CD8-positive, alpha-beta memory T cell (primary cell): ENCODE measurements around the gene PARD6G. TPM values are rescaled to one million over a fixed set of nuclear protein-coding genes. Genes with fewer than 3 reads are reported as not detected.

Experiments
- CTCF ChIA-PET: fragments of 350-600 bp; sonication (Branson Sonifier 250); formaldehyde crosslinking; loops from one replicate; lab custom pipeline; 2021; ENCODE audit warnings: antibody characterized with exemption; lab: Charles Lee
- POLR2A ChIA-PET: fragments of 350-600 bp; sonication (Branson Sonifier 250); formaldehyde crosslinking; loops from one replicate; lab custom pipeline; 2021; ENCODE audit warnings: antibody characterized with exemption; lab: Charles Lee
- DNase-seq, 5 donors: peaks; one replicate each; pipeline versions ENCODE4 v3.0.0 to v3.0.0-alpha.2; 2020 to 2022; ENCODE audit warnings: mixed read lengths in 1 of 5
- H3K27ac ChIP-seq: one replicate; pipeline ENCODE4 v1.7.0; 2013; ENCODE audit warnings: low read depth, mild to moderate bottlenecking, low read length, moderate library complexity
- H3K27me3 ChIP-seq: 2 replicates; pipeline ENCODE4 v1.7.0; 2013; ENCODE audit warnings: low read length, mild to moderate bottlenecking; ENCODE audit not compliant: insufficient read depth, poor library complexity, severe bottlenecking
- H3K36me3 ChIP-seq: 2 replicates; pipeline ENCODE4 v1.7.0; 2013; ENCODE audit warnings: mild to moderate bottlenecking, low read length, moderate library complexity; ENCODE audit not compliant: insufficient read depth
- H3K4me1 ChIP-seq: 2 replicates; pipeline ENCODE4 v1.7.0; 2013; ENCODE audit warnings: mild to moderate bottlenecking, low read length, moderate library complexity; ENCODE audit not compliant: insufficient read depth
- H3K4me3 ChIP-seq: 2 replicates; pipeline ENCODE4 v1.7.0; 2013; ENCODE audit warnings: mild to moderate bottlenecking, low read length
- H3K9me3 ChIP-seq: 2 replicates; pipeline ENCODE4 v1.7.0; 2013; ENCODE audit warnings: mild to moderate bottlenecking, low read length
- H3K27ac Mint-ChIP-seq, 8 donors: one replicate each; pipeline ENCODE4 v1.8.0; 2020 to 2021; ENCODE audit warnings: mixed read lengths in 8 of 8, mild to moderate bottlenecking in 6 of 8, inconsistent platforms in 3 of 8, moderate library complexity in 3 of 8
- H3K27me3 Mint-ChIP-seq, 2 donors: one replicate each; pipeline ENCODE4 v1.8.0; 2020 to 2021; ENCODE audit warnings: mixed read lengths in 2 of 2, mild to moderate bottlenecking in 1 of 2, moderate library complexity in 1 of 2
- H3K36me3 Mint-ChIP-seq, 3 donors: one replicate each; pipeline ENCODE4 v1.8.0; 2020 to 2021; ENCODE audit warnings: mixed read lengths in 3 of 3, inconsistent platforms in 1 of 3, mild to moderate bottlenecking in 1 of 3
- H3K4me1 Mint-ChIP-seq, 3 donors: one replicate each; pipeline ENCODE4 v1.8.0; 2020 to 2021; ENCODE audit warnings: mixed read lengths in 3 of 3, inconsistent platforms in 1 of 3, mild to moderate bottlenecking in 1 of 3
- H3K4me3 Mint-ChIP-seq, 7 donors: one replicate each; pipeline ENCODE4 v1.8.0; 2020 to 2021; ENCODE audit warnings: mixed read lengths in 7 of 7, mild to moderate bottlenecking in 6 of 7, moderate library complexity in 4 of 7, inconsistent platforms in 2 of 7
- H3K9me3 Mint-ChIP-seq, 5 donors: one replicate each; pipeline ENCODE4 v1.8.0; 2020 to 2022; ENCODE audit warnings: mixed read lengths in 5 of 5, mild to moderate bottlenecking in 3 of 5, moderate library complexity in 2 of 5, inconsistent platforms in 1 of 5
- polyA plus RNA-seq: library from polyadenylated mRNA; unstranded; fragments of 300-500 nt; fragmentation: Illumina TruSeq; gene quantifications from one replicate; pipeline ENCODE4 v1.2.3, GENCODE V29; 2021
- total RNA-seq, 2 experiments: library from RNA; stranded (reverse); gene quantifications; one replicate each; pipeline ENCODE4 v1.2.3, GENCODE V29; 2021

Gene PARD6G
- total and polyA plus RNA-seq, 3 experiments from 2014 or later: 0.32 to 0.48 (median 0.33) TPM

- Histone ChIP-seq H3K9me3 (no peaks in the 10 kb centered on the region), H3K27ac (no peak overlapping the region), H3K4me3 (no peak overlapping the region), H3K27me3 (no peaks in the 10 kb centered on the region), H3K36me3 (no peaks in the 10 kb centered on the region), H3K4me1 (no peaks in the 10 kb centered on the region)
- DNase-seq: no peak
- peaks cover 3 to 11% of the 10 kb centered on the region in 2 donors for H3K27me3 Mint-ChIP-seq
- no peaks in the 10 kb centered on the region for H3K9me3 Mint-ChIP-seq
- POLR2A ChIA-PET: no interaction called here
- H3K4me1 Mint-ChIP-seq: no peaks in the 10 kb centered on the region
- CTCF ChIA-PET: interaction anchor here (1.2 kb wide), 1 partner anchor 95 kb away, joined by 3 read pairs; no protein-coding TSS in a partner anchor
- no peak overlapping the region for H3K4me3 Mint-ChIP-seq
- H3K27ac Mint-ChIP-seq: no peak overlapping the region
- H3K36me3 Mint-ChIP-seq: no peaks in the 10 kb centered on the region
These were observed 5.9 kb upstream of the PARD6G start for GRCh38 chr18:80253236-80253635.

- H3K27ac ChIP-seq: no peak overlapping the region
- H3K27me3 ChIP-seq: no peaks in the 10 kb centered on the region
- CTCF ChIA-PET: interaction anchor here (1.3 kb wide), 1 partner anchor 81 kb away, joined by 3 read pairs; no protein-coding TSS in a partner anchor
- H3K9me3 ChIP-seq: no peaks in the 10 kb centered on the region
- Mint-ChIP-seq H3K4me1 (peaks cover 0 to 4% (median 0%) of the 10 kb centered on the region in 3 donors), H3K4me3 (no peak overlapping the region), H3K9me3 (no peaks in the 10 kb centered on the region), H3K27me3 (peaks cover 3 to 6% of the 10 kb centered on the region in 2 donors), H3K36me3 (no peaks in the 10 kb centered on the region), H3K27ac (no peak overlapping the region)
- POLR2A ChIA-PET: no interaction called here
- no peak overlapping the region for H3K4me3 ChIP-seq
- no peak for DNase-seq
- no peaks in the 10 kb centered on the region for H3K36me3 ChIP-seq
- no peaks in the 10 kb centered on the region for H3K4me1 ChIP-seq
These were observed 4.8 kb upstream of the PARD6G start for GRCh38 chr18:80252136-80252535.

DNA sequence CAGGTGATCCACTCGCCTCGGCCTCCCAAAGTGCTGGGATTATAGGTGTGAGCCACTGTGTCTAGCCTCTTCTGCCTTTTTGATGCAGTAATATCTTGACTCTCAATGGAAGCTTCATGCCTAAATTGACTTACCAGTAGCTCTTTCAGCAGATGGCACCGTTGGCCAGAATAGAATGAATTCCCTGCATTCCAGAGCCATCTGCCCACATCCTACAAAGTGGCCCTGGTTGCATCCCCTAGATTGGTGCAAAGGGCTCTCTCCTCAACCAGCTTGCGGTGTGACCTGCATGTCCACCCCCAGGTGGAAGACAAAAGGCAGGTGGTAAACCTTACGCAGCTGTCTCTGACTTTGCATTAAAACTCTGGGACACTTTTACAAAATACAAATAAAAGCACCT, 4.4 kb upstream of the PARD6G start:
- Mint-ChIP-seq H3K36me3 (no peaks in the 10 kb centered on the region), H3K4me3 (no peak overlapping the region), H3K4me1 (peaks cover 0 to 4% (median 0%) of the 10 kb centered on the region in 3 donors), H3K27ac (no peak overlapping the region), H3K9me3 (no peaks in the 10 kb centered on the region), H3K27me3 (peaks cover 0 to 6% of the 10 kb centered on the region in 2 donors)
- no peak overlapping the region for H3K4me3 ChIP-seq
- DNase-seq: no peak
- no peaks in the 10 kb centered on the region for H3K36me3 ChIP-seq
- H3K4me1 ChIP-seq: no peaks in the 10 kb centered on the region
- ChIA-PET POLR2A (no interaction called here), CTCF (interaction anchor here (1.3 kb wide), 1 partner anchor 81 kb away, joined by 3 read pairs; no protein-coding TSS in a partner anchor)
- H3K9me3 ChIP-seq: no peaks in the 10 kb centered on the region
- no peak overlapping the region for H3K27ac ChIP-seq
- H3K27me3 ChIP-seq: no peaks in the 10 kb centered on the region

- Histone ChIP-seq H3K4me1 (no peaks in the 10 kb centered on the region), H3K4me3 (no peak overlapping the region), H3K27ac (no peak overlapping the region), H3K36me3 (no peaks in the 10 kb centered on the region), H3K9me3 (no peaks in the 10 kb centered on the region), H3K27me3 (no peaks in the 10 kb centered on the region)
- Mint-ChIP-seq H3K9me3 (no peaks in the 10 kb centered on the region), H3K4me1 (peaks cover 0 to 7% (median 3%) of the 10 kb centered on the region in 3 donors), H3K36me3 (no peaks in the 10 kb centered on the region), H3K27me3 (peaks cover 3 to 7% of the 10 kb centered on the region in 2 donors), H3K27ac (no peak overlapping the region), H3K4me3 (no peak overlapping the region)
- ChIA-PET POLR2A (no interaction called here), CTCF (interaction anchor here (1.3 kb wide), 1 partner anchor 80 kb away, joined by 3 read pairs; no protein-coding TSS in a partner anchor)
- DNase-seq: no peak
These were observed 3.5 kb upstream of the PARD6G start for GRCh38 chr18:80250740-80251364.

DNA sequence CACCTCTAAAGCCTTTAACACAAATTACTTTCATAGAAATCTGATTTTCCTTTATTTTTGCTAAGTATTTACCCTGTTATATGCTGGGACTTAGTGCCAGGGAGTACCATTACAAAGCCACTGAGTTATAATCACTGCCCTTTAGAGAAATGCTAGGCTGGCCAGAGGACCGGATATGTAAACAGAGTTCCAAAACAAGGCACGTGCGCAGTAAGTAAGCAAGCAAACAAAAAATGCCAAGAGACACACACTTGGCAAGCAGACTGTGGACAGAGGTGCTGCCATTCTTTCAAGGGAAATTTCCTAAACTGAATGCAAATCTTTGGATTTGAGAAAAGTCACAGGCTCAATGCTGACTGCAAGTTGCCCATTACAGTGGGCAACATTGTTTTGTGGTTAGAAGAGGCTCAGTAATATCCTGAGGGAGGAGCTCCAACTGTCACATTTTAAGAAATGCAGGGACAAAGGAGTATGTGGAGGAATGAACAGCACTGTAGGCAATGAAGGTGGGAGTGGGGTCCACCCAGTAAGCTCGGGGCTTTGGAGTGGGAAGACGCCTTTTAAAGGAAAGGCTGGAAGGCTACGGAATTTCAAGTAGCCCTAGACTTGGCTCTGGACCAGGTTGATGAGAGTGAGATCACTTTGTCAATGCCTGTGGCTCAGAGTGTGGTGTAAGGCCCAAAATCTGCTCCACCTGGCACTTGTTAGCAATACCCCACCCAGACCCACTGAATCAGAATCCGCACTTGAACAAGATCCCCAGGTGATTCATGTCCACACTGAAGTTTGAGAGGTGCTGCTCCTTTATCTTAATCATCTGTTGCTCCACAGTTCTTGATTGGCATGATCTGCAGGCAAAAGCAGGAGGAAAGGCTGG, 2.1 kb upstream of the PARD6G start:
- Histone ChIP-seq H3K27me3 (no peaks in the 10 kb centered on the region), H3K9me3 (no peaks in the 10 kb centered on the region), H3K27ac (no peak overlapping the region), H3K4me3 (no peak overlapping the region), H3K36me3 (no peaks in the 10 kb centered on the region), H3K4me1 (no peaks in the 10 kb centered on the region)
- Mint-ChIP-seq H3K4me1 (peaks cover 0 to 16% (median 6%) of the 10 kb centered on the region in 3 donors), H3K9me3 (no peaks in the 10 kb centered on the region), H3K27ac (no peak overlapping the region), H3K36me3 (no peaks in the 10 kb centered on the region), H3K4me3 (no peak overlapping the region), H3K27me3 (peaks cover 15 to 19% of the 10 kb centered on the region in 2 donors)
- DNase-seq: no peak
- POLR2A ChIA-PET: no interaction called here
- CTCF ChIA-PET: interaction anchor here (0.8 to 1.4 kb wide), 2 partner anchors 8 to 75 kb away, joined by 3 read pairs; no protein-coding TSS in a partner anchor

DNA sequence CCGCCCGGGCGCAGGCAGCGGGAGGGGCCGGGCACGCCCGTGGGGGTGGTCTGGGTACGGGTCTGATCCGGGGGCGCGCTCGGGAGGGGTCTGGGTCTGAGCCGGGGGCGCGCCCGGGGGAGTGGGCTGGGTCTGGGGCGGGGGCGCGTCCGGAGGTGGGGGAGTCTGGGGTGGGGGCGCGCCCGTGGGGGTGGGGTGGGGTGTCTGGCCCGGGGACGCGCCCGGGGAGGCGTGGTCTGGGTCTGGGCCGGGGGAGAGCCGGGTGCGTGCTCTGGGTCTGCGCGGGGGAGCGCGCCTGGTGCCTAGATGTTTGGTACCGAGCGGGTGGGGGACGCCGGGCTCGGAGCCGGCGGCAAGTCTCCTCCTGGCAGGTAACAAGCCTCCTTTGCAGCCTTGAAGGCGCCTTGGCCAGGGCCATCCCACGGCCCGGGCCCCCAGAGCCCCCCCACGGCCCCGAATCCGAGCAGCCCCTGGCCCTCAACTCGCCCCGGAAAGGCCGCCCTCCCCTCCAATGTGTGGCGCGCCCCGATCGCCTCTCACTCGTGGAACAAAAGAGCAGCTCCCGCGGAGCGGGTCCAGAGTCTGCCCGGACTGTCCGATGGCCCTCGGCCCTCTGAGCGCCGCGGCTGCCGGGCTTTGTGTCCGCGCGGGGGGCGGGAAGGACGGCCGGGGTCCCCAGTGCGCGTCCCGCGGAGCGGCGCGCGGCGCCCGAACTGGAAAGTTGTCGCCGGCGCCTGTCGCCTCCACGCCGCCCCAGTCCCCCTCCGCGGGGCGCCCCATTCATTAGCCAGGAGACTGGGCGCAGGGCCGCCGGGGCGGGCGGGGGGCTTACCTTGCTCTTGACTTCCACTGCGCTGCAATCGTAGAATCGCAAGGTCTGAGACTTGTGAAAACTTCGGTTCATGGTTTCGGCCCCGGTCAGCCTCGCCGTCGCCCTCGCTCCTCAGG, 595 bp downstream of the PARD6G start:
- H3K4me3 ChIP-seq: no peak overlapping the region
- peaks cover 26 to 30% of the 10 kb centered on the region in 2 donors for H3K27me3 Mint-ChIP-seq
- CTCF ChIA-PET: no interaction called here

DNA sequence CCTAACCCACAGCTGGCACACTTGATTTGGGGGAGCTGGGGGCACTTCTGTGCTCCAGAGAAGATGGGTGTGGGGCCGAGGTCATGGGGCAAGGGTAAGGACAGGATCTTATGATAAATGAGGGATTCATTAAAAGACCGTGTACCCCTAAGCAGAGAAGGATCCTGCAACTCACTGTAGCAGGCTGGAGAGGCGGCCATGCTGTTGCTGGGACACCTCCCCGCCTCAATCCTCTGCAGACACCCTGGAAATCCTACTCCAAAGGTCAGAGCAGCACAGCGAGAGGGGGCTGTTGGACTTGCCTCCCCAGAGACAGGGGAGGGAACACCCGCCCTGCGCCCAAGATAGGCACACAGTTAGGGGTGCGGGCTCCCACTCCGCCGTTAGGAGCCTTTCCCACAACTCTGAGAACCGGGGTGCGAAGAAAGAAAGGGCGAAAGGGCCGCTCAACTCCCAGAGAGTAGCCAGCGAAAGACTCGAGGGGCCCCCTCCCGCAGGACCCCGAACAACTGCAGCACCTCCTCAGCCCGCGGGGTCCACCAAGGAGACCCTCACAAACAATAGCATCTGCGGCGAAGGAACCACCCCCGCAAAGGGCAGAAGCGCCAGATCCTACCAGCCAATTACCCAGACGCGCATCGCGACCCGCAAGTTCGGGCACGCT, 1.4 kb downstream of the PARD6G start:
- Mint-ChIP-seq H3K9me3 (no peaks in the 10 kb centered on the region), H3K4me1 (peaks cover 0 to 16% (median 6%) of the 10 kb centered on the region in 3 donors), H3K27me3 (peaks cover 26 to 30% of the 10 kb centered on the region in 2 donors), H3K4me3 (peak overlapping the region; percentile 51 to 89 (median 70)), H3K36me3 (no peaks in the 10 kb centered on the region), H3K27ac (peak overlapping the region in 1 of 8 donors; percentile 64)
- no peaks in the 10 kb centered on the region for H3K4me1 ChIP-seq
- H3K27ac ChIP-seq: no peak overlapping the region
- CTCF ChIA-PET: interaction anchor here (1.6 kb wide), 1 partner anchor 88 kb away, joined by 5 read pairs; no protein-coding TSS in a partner anchor
- no peaks in the 10 kb centered on the region for H3K9me3 ChIP-seq
- POLR2A ChIA-PET: interaction anchor here (0.7 kb wide), 1 partner anchor 38 kb away, joined by 3 read pairs; no protein-coding TSS in a partner anchor
- H3K27me3 ChIP-seq: no peaks in the 10 kb centered on the region
- DNase-seq: no peak
- no peaks in the 10 kb centered on the region for H3K36me3 ChIP-seq
- no peak overlapping the region for H3K4me3 ChIP-seq

More for the DNA sequence above, 595 bp downstream of the PARD6G start:
- H3K27ac Mint-ChIP-seq: no peak overlapping the region
- no peaks in the 10 kb centered on the region for H3K36me3 ChIP-seq
- no peaks in the 10 kb centered on the region for H3K9me3 Mint-ChIP-seq
- H3K36me3 Mint-ChIP-seq: no peaks in the 10 kb centered on the region
- H3K27me3 ChIP-seq: no peaks in the 10 kb centered on the region
- peak overlapping the region in 6 of 7 donors; percentile 47 to 83 (median 66) for H3K4me3 Mint-ChIP-seq
- H3K27ac ChIP-seq: no peak overlapping the region
- no peaks in the 10 kb centered on the region for H3K4me1 ChIP-seq
- POLR2A ChIA-PET: no interaction called here
- H3K4me1 Mint-ChIP-seq: peaks cover 0 to 16% (median 6%) of the 10 kb centered on the region in 3 donors
- DNase-seq: peak in 2 of 5 donors; percentile 11 to 16
- no peaks in the 10 kb centered on the region for H3K9me3 ChIP-seq
